Ishikawa (cell line): ENCODE results near the gene SRSF7.

Source experiments
- CEBPB ChIP-seq: IDR thresholded peaks from 2 replicates; pipeline ENCODE4 v1.6.1; 2012
- FOXM1 ChIP-seq: IDR thresholded peaks from 2 replicates; pipeline ENCODE4 v1.6.1; 2012; ENCODE audit warnings: low read depth, borderline replicate concordance
- YY1 ChIP-seq: IDR thresholded peaks from 2 replicates; pipeline ENCODE4 v1.6.1; 2012; ENCODE audit warnings: low read depth
- TF ChIP-seq, protein P1 (sequence below): IDR thresholded peaks from 2 replicates; pipeline ENCODE4 v1.6.1; 2012; ENCODE audit warnings: low read depth, mild to moderate bottlenecking

DNA sequence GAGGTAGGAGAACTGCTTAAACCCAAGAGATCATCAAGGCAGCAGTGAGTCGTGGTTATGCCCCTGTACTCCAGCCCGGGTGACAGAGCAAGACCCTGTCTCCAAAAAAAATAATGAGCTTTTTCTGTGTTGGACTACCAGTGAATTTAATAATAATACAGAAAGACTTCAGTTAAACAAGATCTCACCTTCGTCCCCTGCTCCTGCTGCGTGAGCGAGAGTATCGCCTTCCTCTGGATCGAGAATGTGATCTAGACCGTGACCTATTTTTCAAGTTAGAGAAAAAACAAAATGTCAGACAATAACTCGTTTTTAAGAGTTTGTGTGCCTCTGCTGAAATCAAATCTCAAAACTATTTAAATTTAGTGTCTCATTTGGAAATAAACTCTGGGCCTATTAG, 2.8 kb downstream of the SRSF7 start:
- TF ChIP-seq YY1 (no peak), CEBPB (no peak), FOXM1 (no peak)
- TF ChIP-seq, protein P1, sequence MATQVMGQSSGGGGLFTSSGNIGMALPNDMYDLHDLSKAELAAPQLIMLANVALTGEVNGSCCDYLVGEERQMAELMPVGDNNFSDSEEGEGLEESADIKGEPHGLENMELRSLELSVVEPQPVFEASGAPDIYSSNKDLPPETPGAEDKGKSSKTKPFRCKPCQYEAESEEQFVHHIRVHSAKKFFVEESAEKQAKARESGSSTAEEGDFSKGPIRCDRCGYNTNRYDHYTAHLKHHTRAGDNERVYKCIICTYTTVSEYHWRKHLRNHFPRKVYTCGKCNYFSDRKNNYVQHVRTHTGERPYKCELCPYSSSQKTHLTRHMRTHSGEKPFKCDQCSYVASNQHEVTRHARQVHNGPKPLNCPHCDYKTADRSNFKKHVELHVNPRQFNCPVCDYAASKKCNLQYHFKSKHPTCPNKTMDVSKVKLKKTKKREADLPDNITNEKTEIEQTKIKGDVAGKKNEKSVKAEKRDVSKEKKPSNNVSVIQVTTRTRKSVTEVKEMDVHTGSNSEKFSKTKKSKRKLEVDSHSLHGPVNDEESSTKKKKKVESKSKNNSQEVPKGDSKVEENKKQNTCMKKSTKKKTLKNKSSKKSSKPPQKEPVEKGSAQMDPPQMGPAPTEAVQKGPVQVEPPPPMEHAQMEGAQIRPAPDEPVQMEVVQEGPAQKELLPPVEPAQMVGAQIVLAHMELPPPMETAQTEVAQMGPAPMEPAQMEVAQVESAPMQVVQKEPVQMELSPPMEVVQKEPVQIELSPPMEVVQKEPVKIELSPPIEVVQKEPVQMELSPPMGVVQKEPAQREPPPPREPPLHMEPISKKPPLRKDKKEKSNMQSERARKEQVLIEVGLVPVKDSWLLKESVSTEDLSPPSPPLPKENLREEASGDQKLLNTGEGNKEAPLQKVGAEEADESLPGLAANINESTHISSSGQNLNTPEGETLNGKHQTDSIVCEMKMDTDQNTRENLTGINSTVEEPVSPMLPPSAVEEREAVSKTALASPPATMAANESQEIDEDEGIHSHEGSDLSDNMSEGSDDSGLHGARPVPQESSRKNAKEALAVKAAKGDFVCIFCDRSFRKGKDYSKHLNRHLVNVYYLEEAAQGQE = no peak
